Measurements from ENCODE around the gene SRSF4. TPM values are rescaled to one million over a fixed set of nuclear protein-coding genes. Genes with fewer than 3 reads are reported as not detected.

SRSF4 gene
- total RNA-seq, 1 donor from 2014 or later = 67.8 TPM

- intact Hi-C loops (cut with DNase I) = no loop called here
- H3K9me3 ChIP-seq = no peaks in the 10 kb centered on the region
- no peak overlapping the region for H3K4me3 ChIP-seq
- no peak overlapping the region for H3K27ac ChIP-seq
- no peaks in the 10 kb centered on the region for H3K4me1 ChIP-seq
- TF ChIP-seq POLR2AphosphoS5 (IDR thresholded peaks at IDR 0.05; ENCODE audit: insufficient read depth in 1 of 2, low read depth in 1 of 2) = no peak
- H3K36me3 ChIP-seq = peaks cover 0 to 11% of the 10 kb centered on the region in 2 donors
- H3K27me3 ChIP-seq = no peaks in the 10 kb centered on the region
- no peak for DNase-seq (ENCODE audit: extremely low spot score in 2 of 2)
These were observed 36.5 kb upstream of the SRSF4 start for GRCh38 chr1:29218223-29218622.

- Histone ChIP-seq H3K9me3 (no peaks in the 10 kb centered on the region), H3K27ac (no peak overlapping the region), H3K27me3 (no peaks in the 10 kb centered on the region), H3K36me3 (peaks cover 0 to 16% of the 10 kb centered on the region in 2 donors), H3K4me3 (no peak overlapping the region), H3K4me1 (no peaks in the 10 kb centered on the region)
- TF ChIP-seq CTCF (IDR thresholded peaks at IDR 0.05) = no peak
- no peak for DNase-seq (ENCODE audit: extremely low spot score in 2 of 2)
- intact Hi-C loops (cut with DNase I) = no loop called here
These were observed 35.9 kb upstream of the SRSF4 start for GRCh38 chr1:29217633-29218032.

- TF ChIP-seq POLR2AphosphoS5 (IDR thresholded peaks at IDR 0.05; ENCODE audit: insufficient read depth in 1 of 2, low read depth in 1 of 2) (no peak), CTCF (IDR thresholded peaks at IDR 0.05) (no peak), POLR2A (IDR thresholded peaks at IDR 0.05) (no peak)
- H3K36me3 ChIP-seq = peaks cover 0 to 30% of the 10 kb centered on the region in 2 donors
- no peak for DNase-seq (ENCODE audit: extremely low spot score in 2 of 2)
- no peak overlapping the region for H3K4me3 ChIP-seq
- no peaks in the 10 kb centered on the region for H3K9me3 ChIP-seq
- intact Hi-C loops (cut with DNase I) = no loop called here
- H3K27ac ChIP-seq = no peak overlapping the region
- H3K27me3 ChIP-seq = no peaks in the 10 kb centered on the region
- no peaks in the 10 kb centered on the region for H3K4me1 ChIP-seq
These were observed 31.4 kb upstream of the SRSF4 start for GRCh38 chr1:29213055-29213454.

GRCh38 chr1:29211086-29212030 lies 29.7 kb upstream of the SRSF4 start:
- peaks cover 0 to 36% of the 10 kb centered on the region in 2 donors for H3K36me3 ChIP-seq
- H3K9me3 ChIP-seq = no peaks in the 10 kb centered on the region
- no peaks in the 10 kb centered on the region for H3K27me3 ChIP-seq
- TF ChIP-seq POLR2A (IDR thresholded peaks at IDR 0.05) (no peak), POLR2AphosphoS5 (IDR thresholded peaks at IDR 0.05; ENCODE audit: insufficient read depth in 1 of 2, low read depth in 1 of 2) (no peak)
- intact Hi-C loops (cut with DNase I) = no loop called here
- H3K4me3 ChIP-seq = no peak overlapping the region
- no peak for DNase-seq (ENCODE audit: extremely low spot score in 2 of 2)
- H3K27ac ChIP-seq = no peak overlapping the region
- H3K4me1 ChIP-seq = no peaks in the 10 kb centered on the region

GRCh38 chr1:29210278-29211085 lies 28.8 kb upstream of the SRSF4 start:
- no peak for DNase-seq (ENCODE audit: extremely low spot score in 2 of 2)
- no peak overlapping the region for H3K4me3 ChIP-seq
- TF ChIP-seq POLR2A (IDR thresholded peaks at IDR 0.05) (no peak), POLR2AphosphoS5 (IDR thresholded peaks at IDR 0.05; ENCODE audit: insufficient read depth in 1 of 2, low read depth in 1 of 2) (no peak), CTCF (IDR thresholded peaks at IDR 0.05) (no peak)
- peaks cover 0 to 39% of the 10 kb centered on the region in 2 donors for H3K36me3 ChIP-seq
- intact Hi-C loops (cut with DNase I) = no loop called here
- H3K27ac ChIP-seq = no peak overlapping the region
- H3K27me3 ChIP-seq = no peaks in the 10 kb centered on the region
- no peaks in the 10 kb centered on the region for H3K9me3 ChIP-seq
- H3K4me1 ChIP-seq = no peaks in the 10 kb centered on the region

Measured in vagina (tissue), 2 donors.